Omental fat pad (tissue), 4 donors: ENCODE measurements around the gene PABPN1L. TPM values are rescaled to one million over a fixed set of nuclear protein-coding genes. Genes with fewer than 3 reads are reported as not detected.

Experiments used
- ATAC-seq: fragments of 150-250 bp; one replicate; pipeline ENCODE4 v1.9.1; 2016; ENCODE audit warnings: mild to moderate bottlenecking, moderate library complexity; ENCODE audit not compliant: low FRiP score
- DNase-seq: peaks from one replicate; pipeline ENCODE4 v3.0.0-alpha.2; 2019; ENCODE audit warnings: low spot score
- CTCF ChIP-seq, 3 donors: fragments of 450-650 bp; IDR thresholded peaks; one replicate each; pipeline ENCODE4 v1.5.1; 2016 to 2017; ENCODE audit warnings: antibody characterized with exemption in 3 of 3, mild to moderate bottlenecking in 3 of 3, moderate library complexity in 2 of 3
- total RNA-seq, 4 donors: library from RNA; depleted of rRNA; stranded (reverse); fragments of >200 nt; gene quantifications; one replicate each; pipeline ENCODE4 v1.1.0, GENCODE V29; 2016

PABPN1L gene
- total RNA-seq, 4 donors from 2014 or later = not detected

- DNase-seq (no peak), ATAC-seq (no peak)
- no peak for TF ChIP-seq CTCF (IDR thresholded peaks at IDR 0.05)
Measured at GRCh38 chr16:88911946-88912310, 45.5 kb upstream of the PABPN1L start.

GRCh38 chr16:88911136-88911945 is 44.9 kb upstream of the PABPN1L start:
- DNase-seq (no peak), ATAC-seq (no peak)
- TF ChIP-seq CTCF (IDR thresholded peaks at IDR 0.05) = no peak

- no peak for ATAC-seq
- DNase-seq = no peak
- no peak for TF ChIP-seq CTCF (IDR thresholded peaks at IDR 0.05)
Measured at GRCh38 chr16:88910284-88911135, 44.0 kb upstream of the PABPN1L start.

GRCh38 chr16:88909431-88910210 is 43.2 kb upstream of the PABPN1L start:
- no peak for TF ChIP-seq CTCF (IDR thresholded peaks at IDR 0.05)
- DNase-seq (no peak), ATAC-seq (no peak)

GRCh38 chr16:88908307-88908706 is 41.8 kb upstream of the PABPN1L start:
- no peak for DNase-seq
- ATAC-seq = no peak
- no peak for TF ChIP-seq CTCF (IDR thresholded peaks at IDR 0.05)

GRCh38 chr16:88907768-88908167 is 41.3 kb upstream of the PABPN1L start:
- no peak for DNase-seq
- no peak for ATAC-seq
- no peak for TF ChIP-seq CTCF (IDR thresholded peaks at IDR 0.05)
